T-helper 17 cell (primary cell): ENCODE measurements around the gene KANSL3. TPM values are rescaled to one million over a fixed set of nuclear protein-coding genes. Genes with fewer than 3 reads are reported as not detected.

Experiments
- ATAC-seq: fragments of 150-1000 bp; cut with Tn5 transposase; 2 replicates; pipeline ENCODE4 v1.10.0; 2021; ENCODE audit warnings: mild to moderate bottlenecking, moderate library complexity
- DNase-seq, 3 donors: peaks; one replicate each; pipeline versions ENCODE4 v3.0.0 to v3.0.0-alpha.2; 2020 to 2021
- H3K9me3 ChIP-seq: one replicate; pipeline ENCODE4 v1.7.0; 2013; ENCODE audit warnings: low read length, mild to moderate bottlenecking; ENCODE audit not compliant: control insufficient read depth, poor library complexity, severe bottlenecking
- H3K27ac Mint-ChIP-seq: one replicate; pipeline ENCODE4 v1.8.0; 2022; ENCODE audit warnings: mild to moderate bottlenecking, moderate library complexity, mixed read lengths
- H3K27me3 Mint-ChIP-seq: one replicate; pipeline ENCODE4 v1.8.0; 2022; ENCODE audit warnings: mixed read lengths
- H3K36me3 Mint-ChIP-seq: one replicate; pipeline ENCODE4 v1.8.0; 2022; ENCODE audit warnings: low read depth, mixed read lengths
- H3K4me1 Mint-ChIP-seq: one replicate; pipeline ENCODE4 v1.8.0; 2022; ENCODE audit warnings: mild to moderate bottlenecking, mixed read lengths
- H3K4me3 Mint-ChIP-seq: one replicate; pipeline ENCODE4 v1.8.0; 2022; ENCODE audit warnings: mild to moderate bottlenecking, moderate library complexity, mixed read lengths
- total RNA-seq, 4 donors: library from RNA in 2 of 4; stranded (reverse) in 2 of 4; gene quantifications; one replicate each; pipeline ENCODE4 v1.2.3 and lab custom pipeline; 2022 to 2026

KANSL3 gene
- total RNA-seq, 2 donors from 2014 or later: 57.4 to 61.2 TPM

DNA sequence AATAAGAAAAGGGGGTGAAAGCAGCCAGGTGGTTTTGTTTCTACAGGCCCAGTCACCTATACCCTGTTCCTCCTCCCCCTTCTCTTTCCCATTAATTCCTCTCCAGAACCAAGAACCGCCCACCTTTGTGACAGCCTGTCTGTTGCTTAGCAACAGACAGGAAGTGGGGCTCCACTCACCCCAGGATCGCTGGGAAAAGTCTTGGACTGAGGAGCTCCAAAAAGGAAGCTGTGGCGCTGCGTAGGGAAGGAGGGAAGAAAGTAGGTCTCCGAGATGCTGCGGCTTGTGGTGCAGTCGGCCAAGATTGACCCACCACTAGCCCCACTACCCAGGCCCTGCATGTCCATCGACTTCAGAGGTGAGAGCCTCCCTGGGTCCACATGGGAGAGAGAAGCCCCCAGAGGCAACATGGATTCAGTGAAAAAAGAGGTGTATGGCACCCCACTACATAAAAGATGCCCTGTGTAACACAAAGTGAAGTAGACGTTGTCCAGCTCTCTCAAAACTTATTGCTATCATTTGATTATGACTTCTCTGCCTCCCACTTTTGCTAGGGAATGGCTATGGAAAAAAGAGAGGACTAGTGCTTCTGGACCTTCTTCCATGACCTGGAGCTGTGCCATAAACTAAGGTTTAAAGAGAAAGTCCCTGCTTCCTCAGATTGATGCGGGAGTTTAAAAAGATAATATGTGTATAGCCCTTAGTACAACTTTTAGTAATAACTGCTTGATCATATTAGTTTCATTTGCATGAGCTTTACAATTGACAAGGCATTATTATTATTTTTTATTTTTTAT lies 4.7 kb upstream of the KANSL3 start, which contains the start of gene FER1L5:
FER1L5 (plus strand) TSS at position 201 of the 797 bp plus-strand sequence; CDS start at position 274, 73 bp downstream.
- ATAC-seq: no peak
- H3K4me1 Mint-ChIP-seq: no peaks in the 10 kb centered on the region
- H3K27me3 Mint-ChIP-seq: no peaks in the 10 kb centered on the region

DNA sequence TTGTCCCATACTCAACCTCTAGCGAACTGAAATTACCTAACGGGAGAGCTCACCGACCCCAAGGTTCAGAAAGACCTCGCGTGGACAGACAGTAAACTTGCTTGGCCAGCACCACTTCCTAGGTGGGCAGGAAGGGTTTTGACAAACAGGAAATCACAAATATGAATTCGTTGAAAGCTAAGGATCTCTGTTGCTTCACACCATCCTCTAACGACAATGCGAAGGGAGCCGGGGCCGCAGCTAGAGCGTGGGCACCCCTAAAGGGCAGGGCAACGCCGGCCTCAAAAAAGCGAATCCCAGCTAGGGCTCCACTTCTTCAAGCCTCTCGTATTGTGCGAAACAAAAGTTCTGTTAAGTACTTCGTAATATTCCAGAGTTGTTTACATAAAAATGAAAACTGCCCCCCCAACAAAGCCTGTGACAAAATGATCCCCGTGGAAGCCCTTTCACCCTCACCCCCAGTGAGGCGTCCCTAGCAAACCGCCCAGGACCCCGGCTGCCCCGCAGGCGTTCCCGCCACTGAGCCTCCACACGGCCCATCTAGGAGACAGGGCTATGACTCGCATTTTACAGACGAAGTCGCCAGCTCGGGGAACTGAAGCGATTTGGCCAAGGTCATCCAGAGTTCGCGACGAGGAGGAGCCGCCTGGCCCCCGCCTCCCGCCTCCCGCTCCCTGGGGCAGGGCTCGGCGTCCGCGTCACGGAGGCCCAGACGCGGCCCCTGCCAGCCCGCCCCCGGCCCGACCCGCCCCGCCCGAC lies 548 bp downstream of the KANSL3 start:
- Mint-ChIP-seq H3K36me3 (peaks cover 6% of the 10 kb centered on the region), H3K4me3 (peak overlapping the region; percentile 92), H3K27ac (peak overlapping the region; percentile 94)

More for the DNA sequence above, 4.7 kb upstream of the KANSL3 start, which contains the start of gene FER1L5:
- Mint-ChIP-seq H3K27ac (no peak within 1 kb of the TSS), H3K4me3 (no peak within 1 kb of the TSS), H3K36me3 (no peaks in the 10 kb centered on the region)
- H3K9me3 ChIP-seq: no peaks in the 10 kb centered on the region
- DNase-seq: no peak

DNA sequence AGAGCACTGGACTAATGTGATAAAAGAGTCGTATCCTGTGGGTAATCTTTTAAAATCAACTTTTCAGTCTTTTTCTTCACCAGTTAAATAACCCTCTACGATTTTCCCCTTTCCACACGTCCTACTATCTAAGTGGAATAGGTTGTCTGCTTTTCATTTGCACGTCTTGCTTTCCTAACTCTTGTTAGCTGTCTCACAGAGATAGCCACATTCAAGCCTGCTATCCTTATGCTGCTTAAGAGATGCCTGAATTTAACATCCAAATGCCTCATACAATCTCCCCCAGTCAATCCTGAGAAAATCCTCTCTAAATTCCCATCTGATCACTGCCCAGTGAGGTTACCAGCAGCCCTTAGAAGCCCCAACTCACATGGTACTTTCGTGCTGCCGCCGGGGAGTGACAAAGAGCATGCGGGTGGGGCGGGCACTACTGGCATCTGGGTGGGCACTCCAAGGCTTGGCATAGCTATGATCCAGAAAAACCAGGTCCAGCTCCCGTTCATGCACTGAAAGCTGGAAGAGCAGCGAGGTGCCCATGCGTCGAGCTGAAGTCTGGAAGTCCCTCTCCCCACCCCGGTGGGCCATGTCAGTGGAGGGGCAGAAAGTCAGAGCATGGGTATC lies 1.5 kb downstream of the KANSL3 start:
- DNase-seq (no peak), ATAC-seq (no peak)
- Mint-ChIP-seq H3K4me3 (peak overlapping the region; percentile 92), H3K27ac (peak overlapping the region; percentile 94), H3K27me3 (no peaks in the 10 kb centered on the region), H3K4me1 (peaks cover 33% of the 10 kb centered on the region), H3K36me3 (peaks cover 6% of the 10 kb centered on the region)
- H3K9me3 ChIP-seq: no peaks in the 10 kb centered on the region

More for the DNA sequence above, 548 bp downstream of the KANSL3 start:
- H3K9me3 ChIP-seq: no peaks in the 10 kb centered on the region
- Mint-ChIP-seq H3K27me3 (no peaks in the 10 kb centered on the region), H3K4me1 (peaks cover 33% of the 10 kb centered on the region)
- DNase-seq: peak; percentile 75 to 83 (median 82)
- ATAC-seq: peak; percentile 87

DNA sequence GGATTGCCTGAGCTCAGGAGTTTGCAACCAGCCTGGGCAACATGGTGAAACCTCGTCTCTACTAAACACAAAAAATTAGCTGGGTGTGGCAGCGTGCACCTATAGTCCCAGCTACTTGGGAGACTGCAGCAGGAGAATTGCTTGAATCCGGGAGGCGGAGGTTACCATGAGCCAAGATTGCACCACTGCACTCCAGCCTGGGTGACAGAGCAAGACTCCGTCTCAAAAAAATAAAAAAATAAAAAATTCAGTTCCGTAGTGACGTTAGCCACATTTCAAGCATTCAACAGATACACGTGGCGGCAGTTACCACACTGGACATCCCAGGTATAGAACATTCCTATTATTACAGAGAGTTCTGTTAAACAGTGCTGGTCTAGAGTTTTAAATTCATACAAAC lies 4.5 kb downstream of the KANSL3 start:
- Mint-ChIP-seq H3K4me3 (no peak overlapping the region), H3K27me3 (no peaks in the 10 kb centered on the region), H3K4me1 (peaks cover 37% of the 10 kb centered on the region), H3K27ac (no peak overlapping the region), H3K36me3 (peaks cover 6% of the 10 kb centered on the region)
- ATAC-seq (no peak), DNase-seq (no peak)
- H3K9me3 ChIP-seq: no peaks in the 10 kb centered on the region

DNA sequence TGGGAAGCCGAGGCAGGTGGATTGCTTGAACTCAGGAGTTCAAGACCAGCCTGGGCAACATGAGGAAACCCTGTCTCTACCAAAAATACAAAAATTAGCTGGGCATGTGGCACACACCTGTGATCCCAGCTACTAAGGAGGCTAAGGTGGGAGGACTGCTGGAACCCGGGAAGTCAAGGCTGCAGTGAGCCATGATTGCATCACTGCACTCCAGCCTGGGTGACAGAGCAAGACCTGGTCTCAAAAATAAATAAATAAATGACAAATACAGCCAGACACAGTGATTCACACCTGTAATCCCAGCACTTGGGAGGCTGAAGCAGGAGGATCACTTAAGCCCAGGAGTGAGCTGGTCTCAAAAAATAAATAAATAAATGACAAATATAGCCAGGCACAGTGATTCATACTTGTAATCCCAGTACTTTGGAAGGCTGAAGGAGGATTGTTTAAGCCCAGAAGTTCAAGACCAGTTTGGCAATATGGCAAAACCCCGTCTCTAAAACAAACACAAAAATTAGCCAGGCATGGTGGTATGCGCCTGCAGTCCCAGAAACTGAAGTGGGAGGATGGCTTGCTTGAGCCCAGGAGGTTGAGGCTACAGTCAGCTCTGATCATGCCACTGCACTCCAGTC lies 6.2 kb downstream of the KANSL3 start:
- peaks cover 32% of the 10 kb centered on the region for H3K4me1 Mint-ChIP-seq
- H3K27me3 Mint-ChIP-seq: no peaks in the 10 kb centered on the region
- peaks cover 6% of the 10 kb centered on the region for H3K36me3 Mint-ChIP-seq
- no peak for DNase-seq
- H3K9me3 ChIP-seq: no peaks in the 10 kb centered on the region
- H3K4me3 Mint-ChIP-seq: no peak overlapping the region
- ATAC-seq: no peak
- peak overlapping the region; percentile 39 for H3K27ac Mint-ChIP-seq

DNA sequence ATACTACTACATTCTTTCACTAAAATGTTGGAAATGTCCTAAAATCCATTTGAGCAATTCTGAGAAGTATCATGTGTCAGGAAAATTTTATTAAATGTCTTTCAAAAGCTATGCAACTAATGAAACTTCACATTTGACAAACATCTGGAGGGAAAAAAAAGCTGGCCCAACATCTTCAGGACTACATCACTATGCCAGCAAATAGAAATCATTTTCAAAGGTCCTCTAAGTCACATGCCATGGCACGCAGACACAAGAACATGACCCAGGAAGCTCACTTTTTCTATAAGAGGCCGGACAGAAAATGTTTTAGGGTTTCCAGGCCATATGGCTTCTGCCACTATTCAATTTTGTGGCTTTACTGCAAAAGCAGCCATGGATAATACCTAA lies 11.6 kb downstream of the KANSL3 start:
- Mint-ChIP-seq H3K27me3 (no peaks in the 10 kb centered on the region), H3K27ac (peak overlapping the region; percentile 16), H3K36me3 (no peaks in the 10 kb centered on the region), H3K4me1 (peaks cover 19% of the 10 kb centered on the region), H3K4me3 (no peak overlapping the region)
- DNase-seq (no peak), ATAC-seq (no peak)
- no peaks in the 10 kb centered on the region for H3K9me3 ChIP-seq

DNA sequence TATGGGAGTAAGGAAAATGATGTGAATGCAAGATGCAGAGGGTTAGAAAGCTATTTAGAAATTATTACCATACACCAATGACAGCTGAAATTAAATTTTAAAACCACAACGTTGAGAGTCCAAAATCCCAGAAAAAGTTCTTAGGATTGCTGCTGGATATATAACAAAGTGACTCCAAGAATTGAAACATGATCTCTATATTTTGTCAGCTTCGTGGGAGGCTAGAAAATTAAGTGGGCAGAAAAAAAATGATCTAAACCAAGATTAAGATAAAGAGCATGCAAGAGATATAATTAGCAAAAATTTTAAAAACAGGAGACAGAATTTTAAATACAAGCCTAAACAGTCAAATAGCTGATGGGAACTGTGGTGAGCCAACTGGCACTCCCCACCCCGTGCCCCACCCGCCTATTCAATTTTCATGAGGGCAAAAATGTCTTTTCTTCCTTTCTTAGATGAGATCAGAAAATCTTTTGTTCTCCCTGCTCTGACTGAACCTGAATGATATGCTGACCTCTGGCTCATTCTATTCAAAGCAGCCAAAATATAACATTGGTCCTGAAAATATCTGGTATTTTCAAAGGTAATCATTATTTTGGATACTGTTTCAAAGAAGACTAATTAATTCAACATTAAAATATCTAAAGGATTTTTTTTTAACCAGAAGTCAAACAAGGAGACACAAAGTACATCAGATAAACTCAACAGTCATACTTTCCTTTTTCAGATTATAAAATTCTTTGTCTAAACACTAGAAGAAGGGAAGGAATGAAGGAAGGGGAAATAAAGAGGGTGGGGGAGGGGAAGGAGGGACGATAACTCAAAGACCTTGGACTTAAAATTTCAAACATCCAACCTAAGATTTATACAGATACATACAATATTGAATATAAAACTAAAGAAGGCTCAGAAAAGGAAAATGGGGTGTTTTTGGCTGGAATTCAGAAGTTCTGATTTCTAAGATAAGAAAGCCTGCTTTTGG lies 12.2 kb downstream of the KANSL3 start:
- H3K27me3 Mint-ChIP-seq: no peaks in the 10 kb centered on the region
- no peak overlapping the region for H3K27ac Mint-ChIP-seq
- DNase-seq (no peak), ATAC-seq (no peak)
- H3K4me1 Mint-ChIP-seq: peaks cover 19% of the 10 kb centered on the region
- H3K4me3 Mint-ChIP-seq: no peak overlapping the region
- no peaks in the 10 kb centered on the region for H3K36me3 Mint-ChIP-seq
- H3K9me3 ChIP-seq: no peaks in the 10 kb centered on the region

DNA sequence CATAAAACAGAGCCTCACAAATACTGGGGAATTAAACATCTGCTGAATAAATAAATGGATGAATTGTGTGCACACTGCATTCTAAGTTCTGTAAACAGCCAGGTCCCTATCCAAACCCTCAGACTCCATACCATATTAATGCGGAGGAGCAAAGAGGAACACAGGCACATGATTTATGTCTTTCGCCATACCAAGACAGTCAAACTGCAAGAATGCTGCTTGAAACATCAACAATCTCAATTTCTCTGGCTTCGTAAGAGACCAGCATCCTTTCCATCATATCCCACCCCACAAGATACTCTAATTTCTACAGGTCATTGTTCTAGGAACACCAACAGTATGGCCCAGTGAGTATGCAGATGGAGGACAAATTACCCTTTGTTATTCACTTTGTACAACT lies 15.0 kb downstream of the KANSL3 start:
- H3K9me3 ChIP-seq: no peaks in the 10 kb centered on the region
- ATAC-seq (no peak), DNase-seq (no peak)
- Mint-ChIP-seq H3K27ac (peak overlapping the region; percentile 14), H3K27me3 (no peaks in the 10 kb centered on the region), H3K4me1 (peaks cover 21% of the 10 kb centered on the region), H3K4me3 (no peak overlapping the region), H3K36me3 (no peaks in the 10 kb centered on the region)

DNA sequence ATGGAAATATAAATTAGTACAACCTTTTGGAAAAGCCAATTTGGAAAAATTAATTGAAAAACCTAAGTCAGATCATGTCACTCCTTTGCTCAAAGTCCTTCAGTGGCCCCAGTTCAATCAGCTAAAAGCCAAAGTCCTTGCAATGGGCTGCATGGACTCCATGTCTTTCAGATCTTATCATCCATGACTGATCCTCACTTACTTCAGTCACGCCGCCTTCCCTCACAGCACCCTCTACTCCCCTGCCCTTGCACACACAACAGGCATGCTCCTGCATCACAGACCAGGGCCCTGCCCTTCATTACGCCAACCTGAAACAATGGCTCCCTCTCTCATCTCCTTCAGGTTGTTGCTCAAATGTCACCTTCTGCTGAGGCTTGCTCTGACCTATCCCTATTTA lies 15.6 kb downstream of the KANSL3 start:
- ATAC-seq (no peak), DNase-seq (no peak)
- Mint-ChIP-seq H3K27me3 (no peaks in the 10 kb centered on the region), H3K4me3 (no peak overlapping the region), H3K4me1 (peaks cover 21% of the 10 kb centered on the region), H3K27ac (peak overlapping the region; percentile 14), H3K36me3 (no peaks in the 10 kb centered on the region)
- H3K9me3 ChIP-seq: no peaks in the 10 kb centered on the region

DNA sequence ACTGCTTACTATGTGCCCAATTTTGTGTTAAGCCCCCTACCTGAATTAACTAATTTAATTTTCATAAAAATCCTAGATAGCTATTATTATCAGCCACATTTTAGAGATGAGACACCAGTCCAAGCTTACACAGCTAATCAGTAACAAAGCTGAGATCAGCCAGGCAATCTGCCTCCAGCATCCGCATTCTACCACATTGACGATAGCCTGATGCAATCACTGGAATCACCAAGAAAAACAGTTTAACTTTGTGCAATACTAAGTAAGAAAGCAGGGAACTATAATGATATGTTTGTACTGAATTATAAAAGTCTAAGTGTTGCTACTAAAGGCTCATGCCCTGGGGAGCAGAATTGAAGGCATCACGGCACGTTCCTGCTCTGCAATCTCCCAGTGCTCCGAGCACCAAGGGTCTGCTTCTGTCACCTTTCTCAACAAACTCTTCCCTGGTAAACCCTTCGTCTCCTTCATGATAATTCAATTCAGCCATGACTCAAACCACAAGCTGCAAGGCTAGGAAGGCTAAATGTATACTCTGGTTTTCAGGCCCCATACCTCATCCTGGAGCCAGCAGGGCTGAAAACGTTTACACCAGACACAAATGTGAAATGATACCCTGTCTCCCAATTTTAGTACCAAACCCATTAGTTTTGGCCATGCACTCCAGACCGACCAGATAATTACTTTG lies 19.4 kb downstream of the KANSL3 start:
- peaks cover 4% of the 10 kb centered on the region for H3K36me3 Mint-ChIP-seq

DNA sequence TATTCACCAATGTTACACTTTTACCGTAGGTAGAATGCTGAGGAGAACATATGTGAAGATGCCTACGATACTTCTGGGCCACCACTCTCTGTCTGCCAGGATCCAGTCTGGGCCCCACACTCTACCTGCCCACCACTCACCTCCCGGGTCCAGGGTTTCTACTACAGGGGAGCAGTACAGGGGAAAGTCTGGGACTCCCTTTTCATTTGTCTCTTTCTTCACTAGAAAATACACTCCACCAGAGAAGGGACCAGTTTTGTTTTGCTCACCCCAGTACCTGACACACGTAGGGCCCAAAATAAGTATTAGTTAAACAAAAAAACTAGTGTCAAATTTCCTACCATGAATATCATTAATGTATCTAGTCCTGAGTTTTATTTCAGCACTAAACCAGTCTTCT lies 21.1 kb downstream of the KANSL3 start:
- Mint-ChIP-seq H3K4me1 (peaks cover 16% of the 10 kb centered on the region), H3K27me3 (no peaks in the 10 kb centered on the region), H3K36me3 (peaks cover 6% of the 10 kb centered on the region), H3K4me3 (no peak overlapping the region), H3K27ac (peak overlapping the region; percentile 79)
- H3K9me3 ChIP-seq: no peaks in the 10 kb centered on the region
- ATAC-seq: no peak
- no peak for DNase-seq

More for the DNA sequence above, 19.4 kb downstream of the KANSL3 start:
- Mint-ChIP-seq H3K4me3 (no peak overlapping the region), H3K27ac (no peak overlapping the region), H3K4me1 (peaks cover 22% of the 10 kb centered on the region), H3K27me3 (no peaks in the 10 kb centered on the region)
- ATAC-seq (no peak), DNase-seq (no peak)
- H3K9me3 ChIP-seq: no peaks in the 10 kb centered on the region
